K562 treated with DMSO at 1 percent for 4 hours (cell line): Measurements from ENCODE around the gene KRTAP9-8. TPM values are rescaled to one million over a fixed set of nuclear protein-coding genes. Genes with fewer than 3 reads are reported as not detected.

ENCODE experiments used
- total RNA-seq: library from RNA; unstranded; fragments of 300-600 nt; gene quantifications from 2 replicates; pipeline ENCODE4 v1.2.3, GENCODE V29; 2022; ENCODE audit not compliant: insufficient read depth

The KRTAP9-8 gene
- total RNA-seq = not detected in 2 replicates

GRCh38 chr17:41237949-41238437 lies at the start of gene KRTAP9-8:
Gene KRTAP9-8 (plus strand): TSS chr17:41237999. CDS start chr17:41238052, 53 bp downstream.

DNA sequence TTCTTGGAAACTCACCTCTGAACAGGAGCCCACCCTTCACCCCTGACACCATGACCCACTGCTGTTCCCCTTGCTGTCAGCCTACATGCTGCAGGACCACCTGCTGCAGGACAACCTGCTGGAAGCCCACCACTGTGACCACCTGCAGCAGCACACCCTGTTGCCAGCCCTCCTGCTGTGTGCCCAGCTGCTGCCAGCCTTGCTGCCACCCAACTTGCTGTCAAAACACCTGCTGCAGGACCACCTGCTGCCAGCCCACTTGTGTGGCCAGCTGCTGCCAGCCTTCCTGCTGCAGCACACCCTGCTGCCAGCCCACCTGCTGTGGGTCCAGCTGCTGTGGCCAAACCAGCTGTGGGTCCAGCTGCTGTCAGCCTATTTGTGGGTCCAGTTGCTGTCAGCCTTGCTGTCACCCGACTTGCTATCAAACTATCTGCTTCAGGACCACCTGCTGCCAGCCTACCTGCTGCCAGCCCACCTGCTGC lies 47.9 kb upstream of the KRTAP9-8 start, which contains the start of gene KRTAP9-1:
Gene KRTAP9-1, plus strand, starts transcription at position 51 of the 482 bp plus-strand sequence. Its CDS starts 0 bp downstream, at position 51.

GRCh38 chr17:41226598-41227095 lies 11.2 kb upstream of the KRTAP9-8 start, which contains the start of gene KRTAP9-2:
Gene KRTAP9-2 (plus strand): TSS chr17:41226648. CDS start chr17:41226655, 7 bp downstream.

DNA sequence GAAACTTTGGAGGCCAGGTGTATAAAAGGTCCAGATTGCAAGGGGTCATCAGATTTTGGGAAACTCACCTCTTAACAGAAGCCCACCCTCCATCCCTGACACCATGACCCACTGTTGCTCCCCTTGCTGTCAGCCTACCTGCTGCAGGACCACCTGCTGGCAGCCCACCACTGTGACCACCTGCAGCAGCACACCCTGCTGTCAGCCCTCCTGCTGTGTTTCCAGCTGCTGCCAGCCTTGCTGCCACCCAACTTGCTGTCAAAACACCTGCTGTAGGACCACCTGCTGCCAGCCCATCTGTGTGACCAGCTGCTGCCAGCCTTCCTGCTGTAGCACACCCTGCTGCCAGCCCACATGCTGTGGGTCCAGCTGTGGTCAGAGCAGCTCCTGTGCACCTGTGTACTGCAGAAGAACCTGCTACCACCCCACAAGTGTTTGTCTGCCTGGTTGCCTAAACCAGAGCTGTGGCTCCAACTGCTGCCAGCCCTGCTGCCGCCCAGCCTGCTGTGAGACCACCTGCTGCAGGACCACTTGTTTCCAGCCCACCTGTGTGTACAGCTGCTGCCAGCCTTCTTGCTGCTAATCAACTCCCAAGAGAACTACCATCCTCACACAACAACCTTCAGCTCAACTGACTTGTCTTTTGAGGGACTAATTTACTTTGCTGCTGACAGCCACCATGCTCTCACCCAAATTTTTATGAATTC lies 5.2 kb upstream of the KRTAP9-8 start, which contains the start of gene KRTAP9-3:
Gene KRTAP9-3, plus strand, starts transcription at position 51 of the 707 bp plus-strand sequence. Its CDS starts 53 bp downstream, at position 104.

DNA sequence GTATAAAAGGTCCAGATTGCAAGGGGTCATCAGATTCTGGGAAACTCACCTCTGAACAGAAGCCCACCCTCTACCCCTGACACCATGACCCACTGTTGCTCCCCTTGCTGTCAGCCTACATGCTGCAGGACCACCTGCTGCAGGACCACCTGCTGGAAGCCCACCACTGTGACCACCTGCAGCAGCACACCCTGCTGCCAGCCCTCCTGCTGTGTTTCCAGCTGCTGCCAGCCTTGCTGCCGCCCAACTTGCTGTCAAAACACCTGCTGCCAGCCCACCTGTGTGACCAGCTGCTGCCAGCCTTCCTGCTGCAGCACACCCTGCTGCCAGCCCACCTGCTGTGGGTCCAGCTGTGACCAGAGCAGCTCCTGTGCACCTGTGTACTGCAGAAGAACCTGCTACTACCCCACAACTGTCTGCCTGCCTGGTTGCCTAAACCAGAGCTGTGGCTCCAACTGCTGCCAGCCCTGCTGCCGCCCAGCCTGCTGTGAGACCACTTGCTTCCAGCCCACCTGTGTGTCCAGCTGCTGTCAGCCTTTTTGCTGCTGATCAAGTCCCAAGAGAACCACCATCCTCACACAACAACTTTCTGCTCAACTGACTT lies 11.9 kb downstream of the KRTAP9-8 start, which contains the start of gene KRTAP9-4:
Gene KRTAP9-4, plus strand, starts transcription at position 51 of the 604 bp plus-strand sequence. Its CDS starts 34 bp downstream, at position 85.

DNA sequence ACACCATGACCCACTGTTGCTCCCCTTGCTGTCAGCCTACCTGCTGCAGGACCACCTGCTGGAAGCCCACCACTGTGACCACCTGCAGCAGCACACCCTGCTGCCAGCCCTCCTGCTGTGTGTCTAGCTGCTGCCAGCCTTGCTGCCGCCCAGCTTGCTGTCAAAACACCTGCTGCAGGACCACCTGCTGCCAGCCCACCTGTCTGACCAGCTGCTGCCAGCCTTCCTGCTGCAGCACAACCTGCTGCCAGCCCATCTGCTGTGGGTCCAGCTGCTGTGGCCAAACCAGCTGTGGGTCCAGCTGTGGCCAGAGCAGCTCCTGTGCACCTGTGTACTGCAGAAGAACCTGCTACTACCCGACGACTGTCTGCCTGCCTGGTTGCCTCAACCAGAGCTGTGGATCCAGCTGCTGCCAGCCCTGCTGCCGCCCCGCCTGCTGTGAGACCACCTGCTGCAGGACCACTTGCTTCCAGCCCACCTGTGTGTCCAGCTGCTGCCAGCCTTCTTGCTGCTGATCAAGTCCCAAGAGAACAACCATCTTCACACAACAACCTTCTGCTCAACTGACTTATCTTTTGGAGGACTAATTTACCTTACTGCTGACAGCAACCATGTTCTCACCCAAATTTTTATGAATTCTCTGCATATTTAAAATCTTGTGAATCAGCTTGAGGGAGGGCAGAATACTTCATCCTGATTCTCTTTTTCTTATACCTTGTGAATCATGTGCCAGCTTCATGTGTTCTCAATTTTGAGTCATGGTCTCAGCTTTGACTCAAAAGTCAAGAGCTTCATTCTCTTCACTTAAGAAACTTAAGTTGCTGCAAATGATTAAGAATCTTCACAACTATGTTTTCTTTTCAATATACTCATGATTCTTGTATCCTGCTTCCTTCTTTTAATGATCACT lies 17.8 kb downstream of the KRTAP9-8 start, which contains the start of gene KRTAP9-9:
Gene KRTAP9-9, plus strand, starts transcription at position 4 of the 910 bp plus-strand sequence.

GRCh38 chr17:41265078-41265477 lies 27.3 kb downstream of the KRTAP9-8 start, which contains the start of gene KRTAP9-6:
Gene KRTAP9-6 (plus strand): TSS chr17:41265378. CDS start chr17:41265378, 0 bp downstream.

GRCh38 chr17:41275648-41276190 lies 37.9 kb downstream of the KRTAP9-8 start, which contains the start of gene KRTAP9-7:
Gene KRTAP9-7 (plus strand): TSS chr17:41275698. CDS start chr17:41275698, 0 bp downstream.

Other genes starting within 250 kb of the KRTAP9-8 start
- gene KRTAP3-3, start 243.8 kb upstream of the KRTAP9-8 start, total RNA-seq = not detected in 2 replicates
- not detected in 2 replicates for gene KRTAP3-2, start 238.1 kb upstream of the KRTAP9-8 start, total RNA-seq
- not detected in 2 replicates for gene KRTAP3-1, start 228.9 kb upstream of the KRTAP9-8 start, total RNA-seq
- not detected in 2 replicates for gene KRTAP1-5, start 210.8 kb upstream of the KRTAP9-8 start, total RNA-seq
- gene KRTAP1-4, start 207.8 kb upstream of the KRTAP9-8 start, total RNA-seq = not detected in 2 replicates
- gene KRTAP1-3, start 203.1 kb upstream of the KRTAP9-8 start, total RNA-seq = not detected in 2 replicates
- gene KRTAP1-1, start 196.5 kb upstream of the KRTAP9-8 start, total RNA-seq = not detected in 2 replicates
- not detected in 2 replicates for gene KRTAP2-1, start 190.7 kb upstream of the KRTAP9-8 start, total RNA-seq
- not detected in 2 replicates for gene KRTAP2-2, start 182.8 kb upstream of the KRTAP9-8 start, total RNA-seq
- gene KRTAP2-3, start 177.9 kb upstream of the KRTAP9-8 start, total RNA-seq = not detected in 2 replicates
- not detected in 2 replicates for gene KRTAP2-4, start 172.1 kb upstream of the KRTAP9-8 start, total RNA-seq
- not detected in 2 replicates for gene KRTAP4-7, start 153.8 kb upstream of the KRTAP9-8 start, total RNA-seq
- not detected in 2 replicates for gene KRTAP4-8, start 139.9 kb upstream of the KRTAP9-8 start, total RNA-seq
- not detected in 2 replicates for gene KRTAP4-16, start 135.8 kb upstream of the KRTAP9-8 start, total RNA-seq
- not detected in 2 replicates for gene KRTAP4-9, start 132.6 kb upstream of the KRTAP9-8 start, total RNA-seq
- not detected in 2 replicates for gene KRTAP4-11, start 119.6 kb upstream of the KRTAP9-8 start, total RNA-seq
- not detected in 2 replicates for gene KRTAP4-12, start 113.8 kb upstream of the KRTAP9-8 start, total RNA-seq
- not detected in 2 replicates for gene KRTAP4-6, start 97.5 kb upstream of the KRTAP9-8 start, total RNA-seq
- gene KRTAP4-5, start 88.2 kb upstream of the KRTAP9-8 start, total RNA-seq = not detected in 2 replicates
- gene KRTAP4-4, start 77.3 kb upstream of the KRTAP9-8 start, total RNA-seq = not detected in 2 replicates
- gene KRTAP4-3, start 69.8 kb upstream of the KRTAP9-8 start, total RNA-seq = not detected in 2 replicates
- gene KRTAP4-2, start 59.8 kb upstream of the KRTAP9-8 start, total RNA-seq = not detected in 2 replicates
- gene KRTAP4-1, start 53.1 kb upstream of the KRTAP9-8 start, total RNA-seq = not detected in 2 replicates
- not detected in 2 replicates for gene KRTAP9-1, start 48.1 kb upstream of the KRTAP9-8 start, total RNA-seq
- gene KRTAP9-2, start 11.4 kb upstream of the KRTAP9-8 start, total RNA-seq = not detected in 2 replicates
- not detected in 2 replicates for gene KRTAP9-3, start 5.5 kb upstream of the KRTAP9-8 start, total RNA-seq
- gene KRTAP9-4, start 11.7 kb downstream of the KRTAP9-8 start, total RNA-seq = not detected in 2 replicates
- not detected in 2 replicates for gene KRTAP9-9, start 17.4 kb downstream of the KRTAP9-8 start, total RNA-seq
- gene KRTAP9-6, start 27.4 kb downstream of the KRTAP9-8 start, total RNA-seq = not detected in 2 replicates
- not detected in 2 replicates for gene KRTAP9-7, start 37.7 kb downstream of the KRTAP9-8 start, total RNA-seq
- not detected in 2 replicates for gene KRTAP29-1, start 64.9 kb downstream of the KRTAP9-8 start, total RNA-seq
- gene KRTAP16-1, start 71.3 kb downstream of the KRTAP9-8 start, total RNA-seq = not detected in 2 replicates
- not detected in 2 replicates for gene KRTAP17-1, start 77.7 kb downstream of the KRTAP9-8 start, total RNA-seq
- gene KRT33A, start 112.8 kb downstream of the KRTAP9-8 start, total RNA-seq = not detected in 2 replicates
- not detected in 2 replicates for gene KRT33B, start 131.8 kb downstream of the KRTAP9-8 start, total RNA-seq
- gene KRT34, start 144.3 kb downstream of the KRTAP9-8 start, total RNA-seq = not detected in 2 replicates
- gene KRT31, start 159.6 kb downstream of the KRTAP9-8 start, total RNA-seq = not detected in 2 replicates
- not detected in 2 replicates for gene KRT37, start 186.6 kb downstream of the KRTAP9-8 start, total RNA-seq
- gene KRT38, start 203.0 kb downstream of the KRTAP9-8 start, total RNA-seq = not detected in 2 replicates
- not detected in 2 replicates for gene KRT32, start 229.4 kb downstream of the KRTAP9-8 start, total RNA-seq
- gene KRT35, start 243.2 kb downstream of the KRTAP9-8 start, total RNA-seq = not detected in 2 replicates